ENCODE measurements around the gene PCYOX1L.

The PCYOX1L gene

DNA sequence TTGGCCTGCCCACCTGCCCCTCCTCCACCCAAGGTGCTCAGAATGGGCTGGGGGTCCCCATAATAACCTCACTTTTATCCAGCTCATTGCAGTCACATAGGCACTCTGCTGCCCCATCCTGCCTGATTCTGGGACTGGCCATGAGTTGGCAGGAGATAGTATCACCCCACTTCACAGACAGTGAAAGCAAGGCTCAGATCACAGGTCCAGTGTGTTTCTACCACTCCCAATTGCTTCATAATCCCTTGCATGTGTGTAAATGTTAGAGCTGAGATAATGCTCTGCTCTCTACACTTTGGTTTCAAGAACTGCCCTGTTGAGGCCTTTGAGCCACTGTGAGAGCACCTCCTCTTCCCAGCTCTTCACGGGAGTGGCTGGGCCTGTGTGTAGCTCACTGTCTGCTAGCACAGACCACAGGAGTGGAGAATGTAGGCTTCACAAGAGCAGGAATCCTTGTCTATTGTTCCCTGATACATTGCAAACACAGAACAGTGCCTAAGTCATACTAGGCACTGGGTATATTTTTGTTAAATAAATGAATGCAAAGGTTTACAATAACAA, 8.4 kb downstream of the PCYOX1L start:
- H3K36me3 Mint-ChIP-seq (ENCODE audit: low read depth), result no peaks in the 10 kb centered on the region
- H3K27me3 Mint-ChIP-seq (ENCODE audit: low read depth), result peaks cover 8% of the 10 kb centered on the region
- H3K27ac Mint-ChIP-seq, result no peak overlapping the region
- H3K9me3 Mint-ChIP-seq, result no peaks in the 10 kb centered on the region
- no peak overlapping the region for H3K4me3 Mint-ChIP-seq
- peaks cover 22% of the 10 kb centered on the region for H3K4me1 Mint-ChIP-seq
- TF ChIP-seq, protein P1, sequence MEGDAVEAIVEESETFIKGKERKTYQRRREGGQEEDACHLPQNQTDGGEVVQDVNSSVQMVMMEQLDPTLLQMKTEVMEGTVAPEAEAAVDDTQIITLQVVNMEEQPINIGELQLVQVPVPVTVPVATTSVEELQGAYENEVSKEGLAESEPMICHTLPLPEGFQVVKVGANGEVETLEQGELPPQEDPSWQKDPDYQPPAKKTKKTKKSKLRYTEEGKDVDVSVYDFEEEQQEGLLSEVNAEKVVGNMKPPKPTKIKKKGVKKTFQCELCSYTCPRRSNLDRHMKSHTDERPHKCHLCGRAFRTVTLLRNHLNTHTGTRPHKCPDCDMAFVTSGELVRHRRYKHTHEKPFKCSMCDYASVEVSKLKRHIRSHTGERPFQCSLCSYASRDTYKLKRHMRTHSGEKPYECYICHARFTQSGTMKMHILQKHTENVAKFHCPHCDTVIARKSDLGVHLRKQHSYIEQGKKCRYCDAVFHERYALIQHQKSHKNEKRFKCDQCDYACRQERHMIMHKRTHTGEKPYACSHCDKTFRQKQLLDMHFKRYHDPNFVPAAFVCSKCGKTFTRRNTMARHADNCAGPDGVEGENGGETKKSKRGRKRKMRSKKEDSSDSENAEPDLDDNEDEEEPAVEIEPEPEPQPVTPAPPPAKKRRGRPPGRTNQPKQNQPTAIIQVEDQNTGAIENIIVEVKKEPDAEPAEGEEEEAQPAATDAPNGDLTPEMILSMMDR (IDR thresholded peaks at IDR 0.05; ENCODE audit: unreplicated experiment in 3 of 3), result no peak

DNA sequence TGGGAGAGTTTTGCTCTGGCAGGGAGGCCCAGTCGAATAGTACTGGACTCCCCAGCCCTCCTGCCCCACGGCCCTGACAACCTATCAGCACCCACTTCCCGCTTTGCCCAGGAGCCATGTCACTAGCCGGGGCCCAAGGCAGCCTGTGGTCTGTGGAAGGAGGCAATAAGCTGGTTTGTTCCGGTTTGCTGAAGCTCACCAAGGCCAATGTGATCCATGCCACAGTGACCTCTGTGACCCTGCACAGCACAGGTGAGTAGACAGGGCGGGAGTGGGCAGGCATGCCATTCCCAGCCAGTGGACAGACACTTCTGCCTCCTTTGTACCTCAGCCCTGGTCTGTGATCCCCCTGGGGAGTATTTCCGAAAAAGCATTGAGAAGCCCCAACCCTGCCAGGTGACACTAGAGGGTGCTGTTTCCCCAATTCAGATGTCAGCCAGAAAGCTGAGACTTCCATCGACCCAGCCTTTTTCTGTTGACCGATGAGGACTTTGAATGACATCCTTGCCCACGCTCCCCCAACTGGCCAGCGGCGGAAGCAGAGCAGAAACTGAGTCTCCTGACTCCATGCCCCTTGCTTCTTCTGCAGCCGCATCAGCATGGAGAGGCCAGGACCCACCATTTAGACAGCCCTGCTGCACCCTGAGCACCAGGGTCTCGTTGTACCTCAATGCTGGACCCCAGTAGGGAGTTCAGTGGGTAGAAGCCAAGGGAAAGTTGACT, 9.6 kb downstream of the PCYOX1L start:
- Mint-ChIP-seq H3K27me3 (ENCODE audit: low read depth) (peaks cover 11% of the 10 kb centered on the region), H3K27ac (peak overlapping the region; percentile 36 to 59 (median 57)), H3K36me3 (ENCODE audit: low read depth) (no peaks in the 10 kb centered on the region), H3K9me3 (no peaks in the 10 kb centered on the region), H3K4me1 (peaks cover 29% of the 10 kb centered on the region), H3K4me3 (no peak overlapping the region)
- TF ChIP-seq, protein P1 (IDR thresholded peaks at IDR 0.05; ENCODE audit: unreplicated experiment in 3 of 3), result peak; percentile 71 to 79 (median 77)

- Mint-ChIP-seq H3K9me3 (no peaks in the 10 kb centered on the region), H3K36me3 (ENCODE audit: low read depth) (no peaks in the 10 kb centered on the region), H3K4me3 (no peak overlapping the region), H3K4me1 (peaks cover 33% of the 10 kb centered on the region), H3K27ac (no peak overlapping the region), H3K27me3 (ENCODE audit: low read depth) (peaks cover 11% of the 10 kb centered on the region)
- TF ChIP-seq, protein P1 (IDR thresholded peaks at IDR 0.05; ENCODE audit: unreplicated experiment in 3 of 3), result no peak
Measured at GRCh38 chr5:149367972-149368645, 10.3 kb downstream of the PCYOX1L start.

GRCh38 chr5:149370878-149371277, 13.0 kb downstream of the PCYOX1L start:
- Mint-ChIP-seq H3K4me3 (peak overlapping the region in 1 of 3 experiments; percentile 62), H3K27me3 (ENCODE audit: low read depth) (peaks cover 12% of the 10 kb centered on the region), H3K4me1 (peaks cover 39% of the 10 kb centered on the region), H3K27ac (peak overlapping the region in 2 of 3 experiments; percentile 65 to 86), H3K36me3 (ENCODE audit: low read depth) (no peaks in the 10 kb centered on the region), H3K9me3 (no peaks in the 10 kb centered on the region)
- TF ChIP-seq, protein P1 (IDR thresholded peaks at IDR 0.05; ENCODE audit: unreplicated experiment in 3 of 3), result no peak

- no peaks in the 10 kb centered on the region for H3K36me3 Mint-ChIP-seq (ENCODE audit: low read depth)
- peaks cover 16% of the 10 kb centered on the region for H3K27me3 Mint-ChIP-seq (ENCODE audit: low read depth)
- peaks cover 44% of the 10 kb centered on the region for H3K4me1 Mint-ChIP-seq
- no peaks in the 10 kb centered on the region for H3K9me3 Mint-ChIP-seq
- H3K27ac Mint-ChIP-seq, result peak overlapping the region; percentile 41 to 86 (median 65)
- H3K4me3 Mint-ChIP-seq, result peak overlapping the region in 2 of 3 experiments; percentile 46 to 62
- TF ChIP-seq, protein P1 (IDR thresholded peaks at IDR 0.05; ENCODE audit: unreplicated experiment in 3 of 3), result peak; percentile 50 to 71 (median 65)
Measured at GRCh38 chr5:149371296-149371962, 13.6 kb downstream of the PCYOX1L start.
